Raji (cell line): ENCODE measurements around the gene SEC14L6.

Experiments
- POLR2A ChIP-seq: IDR thresholded peaks from 2 replicates; pipeline ENCODE4 v1.6.1; 2011; ENCODE audit warnings: low read depth, low read length, control low read depth; ENCODE audit not compliant: insufficient read depth

Gene SEC14L6

DNA sequence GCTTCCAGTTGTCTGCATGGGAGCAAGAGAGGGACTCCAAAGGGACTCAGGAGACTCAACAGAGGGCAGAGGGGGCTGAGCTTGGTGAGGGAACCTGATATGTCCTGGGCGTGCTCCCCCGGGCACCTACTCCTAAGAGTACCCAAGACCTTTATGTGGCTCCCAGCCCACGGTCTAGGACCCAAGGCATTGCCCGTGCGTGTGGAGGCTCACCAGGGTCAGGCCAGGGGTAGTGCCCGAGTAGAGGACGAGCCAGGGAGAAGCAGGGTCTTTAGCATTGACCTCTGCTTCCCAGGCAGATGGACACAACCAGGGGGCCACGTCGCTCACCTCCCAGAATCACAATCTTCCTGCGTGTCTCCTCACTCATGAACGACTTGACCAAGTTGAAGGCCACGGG, 54.4 kb downstream of the SEC14L6 start:
- TF ChIP-seq POLR2A = no peak

- no peak for TF ChIP-seq POLR2A
Measured at GRCh38 chr22:30491381-30491780, 55.2 kb downstream of the SEC14L6 start.

DNA sequence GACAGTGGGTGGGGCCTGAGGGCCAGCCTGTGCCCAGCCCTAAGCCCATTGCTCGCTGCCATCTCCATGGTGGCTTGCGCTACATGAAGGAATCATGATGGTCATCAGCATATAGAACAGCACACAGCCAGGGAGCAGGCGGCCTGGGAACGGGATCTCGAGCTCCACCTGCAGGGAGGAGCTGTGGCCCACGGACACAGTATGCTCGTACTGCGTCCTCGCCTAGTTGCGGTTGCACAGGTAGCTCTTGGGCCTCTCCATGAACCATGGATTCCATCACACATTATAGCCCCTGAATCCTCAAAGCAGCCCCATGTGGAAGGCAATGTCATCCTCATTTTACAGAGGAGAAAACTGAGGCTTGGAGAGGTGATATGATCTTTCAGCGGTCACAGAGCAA, 56.1 kb downstream of the SEC14L6 start:
- no peak for TF ChIP-seq POLR2A

GRCh38 chr22:30488121-30488520, 58.4 kb downstream of the SEC14L6 start:
- TF ChIP-seq POLR2A = no peak

- TF ChIP-seq POLR2A = no peak
Measured at GRCh38 chr22:30486661-30487115, 59.9 kb downstream of the SEC14L6 start.

DNA sequence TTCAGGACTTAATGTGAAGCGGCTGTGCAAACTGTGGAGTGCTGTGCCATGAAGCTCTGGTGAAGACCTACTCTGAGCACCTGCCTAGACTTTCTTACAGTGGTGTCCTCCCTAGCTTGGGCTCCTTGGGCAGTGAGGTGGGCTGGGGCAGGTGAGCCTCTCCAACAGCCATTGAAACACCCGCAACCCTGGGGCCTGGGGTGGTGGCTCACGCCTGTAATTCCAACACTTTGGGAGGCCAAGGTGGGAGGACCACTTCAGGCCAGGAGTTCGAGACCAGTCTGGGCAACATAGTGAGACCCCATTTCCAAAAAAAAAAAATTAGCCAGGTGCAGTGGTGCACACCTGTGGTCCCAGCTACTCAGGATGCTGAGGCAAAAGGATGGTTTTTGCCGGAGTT, 60.4 kb downstream of the SEC14L6 start:
- no peak for TF ChIP-seq POLR2A

DNA sequence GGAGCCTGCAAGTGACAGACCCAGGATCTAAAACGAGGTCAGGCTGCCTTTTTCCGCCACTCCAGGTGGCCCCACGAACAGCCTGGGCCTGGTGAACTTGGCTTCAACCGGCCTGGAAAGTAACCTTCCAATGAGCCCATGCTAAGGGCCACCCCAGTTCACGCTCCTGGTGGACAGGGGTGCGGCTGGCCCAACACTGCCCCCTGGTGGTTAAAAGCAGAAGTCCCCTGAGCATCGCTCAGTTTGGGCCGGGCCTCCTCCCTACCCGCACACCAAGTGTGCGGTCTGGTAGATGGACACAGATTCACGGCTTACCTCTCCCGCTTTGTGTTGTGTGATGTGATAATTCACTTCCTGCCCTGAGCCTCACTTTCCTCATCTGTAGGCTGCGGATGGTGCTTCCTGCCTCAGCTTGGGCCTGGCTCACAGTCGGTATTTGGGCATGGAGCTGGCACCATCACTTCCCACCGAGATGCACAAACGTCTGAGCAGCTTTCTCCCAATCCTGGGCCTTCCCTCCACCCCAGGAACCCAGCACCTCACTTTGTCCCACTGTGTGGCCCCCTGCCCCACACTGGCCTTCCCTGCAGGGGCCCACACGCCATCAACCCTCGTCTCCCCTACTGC, 61.1 kb downstream of the SEC14L6 start:
- TF ChIP-seq POLR2A = no peak

- TF ChIP-seq POLR2A = no peak
Measured at GRCh38 chr22:30483169-30483568, 63.4 kb downstream of the SEC14L6 start.

GRCh38 chr22:30481711-30482110, 64.8 kb downstream of the SEC14L6 start:
- no peak for TF ChIP-seq POLR2A

DNA sequence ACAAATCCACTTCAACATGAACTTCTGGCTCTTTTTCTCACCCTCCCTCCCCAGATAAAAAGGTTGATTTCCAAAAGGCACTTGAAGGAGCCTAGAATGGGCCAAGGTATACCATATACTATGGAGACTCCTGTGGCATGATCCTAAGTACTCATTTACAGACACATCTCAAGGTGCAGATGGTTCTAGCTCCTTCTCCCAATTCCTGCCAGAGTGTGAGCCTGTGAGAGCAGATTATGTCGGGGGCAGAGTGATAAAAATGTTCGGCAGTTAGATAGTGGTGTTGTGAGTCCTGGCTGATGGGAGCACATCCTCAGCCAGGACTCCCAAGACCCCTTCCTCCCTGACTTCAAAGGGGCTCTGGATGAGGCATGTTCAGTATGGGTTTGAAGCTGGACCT, 66.6 kb downstream of the SEC14L6 start:
- TF ChIP-seq POLR2A = no peak

DNA sequence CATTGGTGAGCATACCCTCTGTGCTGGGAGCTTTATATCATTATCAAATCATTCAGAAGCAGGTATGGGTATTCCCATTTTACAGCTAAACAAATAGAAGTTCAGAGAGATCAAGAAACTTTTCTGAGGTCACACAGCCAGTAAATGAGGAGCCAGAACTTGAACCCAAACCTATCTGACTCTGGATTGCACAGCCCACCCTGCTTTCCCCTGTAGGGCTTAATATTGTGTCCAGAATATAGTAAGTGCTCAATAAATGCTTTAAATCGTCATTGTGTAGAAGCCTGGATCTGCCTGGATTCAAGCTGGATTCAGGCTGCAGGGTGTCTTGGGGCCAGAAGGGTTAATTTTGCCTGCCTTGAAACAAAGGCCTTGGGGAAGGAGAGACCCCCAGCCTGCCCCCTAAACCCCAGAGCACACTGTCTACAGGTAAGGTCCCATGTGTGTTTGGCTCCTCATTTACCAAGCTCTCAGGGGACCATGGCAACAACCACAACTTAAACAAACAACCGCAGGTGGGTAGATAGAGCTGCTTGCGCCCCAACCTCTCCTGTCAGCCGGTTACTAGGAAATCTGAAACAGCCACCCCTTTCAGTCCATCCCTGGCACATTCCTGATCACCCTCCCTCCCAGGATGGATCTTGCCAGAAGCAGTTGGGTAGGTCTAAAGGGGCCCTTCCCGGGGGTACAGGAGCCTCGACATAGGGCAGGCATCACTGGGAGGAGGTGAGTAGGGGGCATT, 71.7 kb downstream of the SEC14L6 start:
- TF ChIP-seq POLR2A = no peak

- TF ChIP-seq POLR2A = no peak
Measured at GRCh38 chr22:30474121-30474520, 72.4 kb downstream of the SEC14L6 start.

GRCh38 chr22:30472994-30473720, 73.4 kb downstream of the SEC14L6 start:
- no peak for TF ChIP-seq POLR2A
